GM19351 (cell line): ENCODE results near the gene NOTCH1.

ENCODE experiments used
- ATAC-seq: cut with Tn5 transposase; IDR thresholded peaks from one replicate; pipeline ENCODE4 v1.9.1; 2021; ENCODE audit warnings: mild to moderate bottlenecking, moderate library complexity; ENCODE audit not compliant: unreplicated experiment

The NOTCH1 gene

GRCh38 chr9:136518623-136519022 lies 27.2 kb downstream of the NOTCH1 start:
- no peak for ATAC-seq

GRCh38 chr9:136517950-136518349 lies 27.9 kb downstream of the NOTCH1 start:
- ATAC-seq: no peak

- ATAC-seq: no peak
These were observed 28.7 kb downstream of the NOTCH1 start for GRCh38 chr9:136517012-136517743.

- ATAC-seq: no peak
These were observed 29.6 kb downstream of the NOTCH1 start for GRCh38 chr9:136516191-136516654.

- ATAC-seq: no peak
These were observed 30.6 kb downstream of the NOTCH1 start for GRCh38 chr9:136515276-136515675.

- ATAC-seq: no peak
These were observed 31.7 kb downstream of the NOTCH1 start for GRCh38 chr9:136514022-136514714.

- no peak for ATAC-seq
These were observed 32.7 kb downstream of the NOTCH1 start for GRCh38 chr9:136513191-136513590.

GRCh38 chr9:136512651-136513071 lies 33.2 kb downstream of the NOTCH1 start:
- ATAC-seq: no peak

DNA sequence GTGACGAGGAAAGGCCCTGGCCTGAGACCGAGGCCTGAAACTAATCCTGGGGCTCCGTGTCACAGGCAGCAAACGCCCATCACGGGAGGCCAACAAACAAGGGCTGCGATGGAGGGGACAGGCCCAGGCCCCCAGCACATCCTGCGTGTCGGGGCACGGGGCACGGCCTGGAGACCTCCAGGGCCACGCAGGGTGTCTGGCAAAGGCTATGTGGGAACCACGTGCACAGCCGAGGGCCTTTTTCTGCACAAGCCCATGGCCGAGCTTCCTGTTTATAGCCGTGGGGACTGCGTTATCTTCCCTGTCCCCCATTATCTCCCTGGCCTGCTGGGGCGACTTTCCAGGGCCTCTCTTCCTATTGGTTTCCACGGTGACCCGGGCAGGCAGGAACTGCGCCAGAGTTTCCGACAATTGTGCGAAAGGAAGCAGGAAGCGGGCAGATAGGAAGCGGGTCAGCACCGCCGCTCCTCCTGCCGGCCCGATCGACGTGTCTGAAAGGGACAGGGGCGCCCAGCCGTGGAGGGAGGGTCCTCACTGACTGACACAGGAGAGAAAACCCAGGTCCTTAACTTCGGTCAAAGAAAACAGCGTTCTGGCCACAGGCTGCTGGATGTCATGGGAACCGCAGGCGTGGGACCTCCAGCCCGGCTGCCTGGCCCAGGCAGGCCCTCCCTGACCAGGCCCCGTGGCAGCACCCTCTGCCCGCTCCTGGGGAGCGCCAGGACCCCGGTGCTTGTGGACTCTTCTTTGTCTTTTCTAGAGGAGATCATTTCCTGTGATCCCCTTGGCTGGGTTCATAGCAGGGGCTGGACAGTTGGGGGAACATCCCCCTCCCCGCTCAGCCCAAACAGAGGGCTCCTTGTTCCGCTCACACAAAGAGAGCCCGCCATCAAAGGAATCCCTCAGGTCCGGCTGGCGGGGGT lies 33.9 kb downstream of the NOTCH1 start:
- ATAC-seq: no peak

GRCh38 chr9:136511144-136511669 lies 34.6 kb downstream of the NOTCH1 start:
- ATAC-seq: no peak

DNA sequence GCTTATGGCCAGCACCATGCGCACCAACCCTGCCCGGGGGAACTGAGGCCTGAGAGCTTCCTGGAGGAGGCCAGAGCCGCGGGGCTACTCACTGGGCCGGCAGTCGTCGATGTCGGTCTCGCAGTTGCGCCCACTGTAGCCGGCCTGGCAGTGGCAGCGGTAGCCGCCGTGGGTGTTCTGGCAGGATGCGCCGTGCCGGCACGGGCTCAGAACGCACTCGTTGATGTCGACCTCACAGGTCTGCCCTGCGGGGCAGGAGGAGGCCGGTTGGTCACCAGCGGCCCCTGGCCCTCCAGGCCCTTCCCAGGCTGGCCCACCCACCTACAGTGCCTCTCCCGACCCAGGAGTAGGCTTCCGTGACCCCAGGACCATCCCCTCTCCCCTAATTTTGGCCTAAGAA lies 35.3 kb downstream of the NOTCH1 start:
- ATAC-seq: no peak

DNA sequence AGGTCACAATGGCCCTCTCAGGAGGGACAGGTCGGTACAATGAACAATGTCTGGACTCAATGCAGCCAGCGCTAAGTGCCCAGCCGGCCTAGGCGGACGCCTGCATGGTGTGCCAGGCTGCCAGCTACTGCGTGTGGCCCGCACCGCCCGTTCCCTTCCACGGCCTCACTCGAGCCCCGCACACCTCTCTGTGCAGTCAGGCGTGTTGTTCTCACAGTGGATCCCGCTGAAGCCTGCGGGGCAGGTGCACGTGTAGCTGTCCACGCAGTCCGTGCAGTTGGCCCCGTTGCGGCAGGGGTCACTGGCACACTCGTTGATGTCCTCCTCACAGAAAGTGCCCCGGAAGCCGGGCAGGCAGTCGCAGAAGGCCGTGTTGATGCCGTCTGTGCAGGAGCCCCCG lies 36.3 kb downstream of the NOTCH1 start:
- no peak for ATAC-seq

DNA sequence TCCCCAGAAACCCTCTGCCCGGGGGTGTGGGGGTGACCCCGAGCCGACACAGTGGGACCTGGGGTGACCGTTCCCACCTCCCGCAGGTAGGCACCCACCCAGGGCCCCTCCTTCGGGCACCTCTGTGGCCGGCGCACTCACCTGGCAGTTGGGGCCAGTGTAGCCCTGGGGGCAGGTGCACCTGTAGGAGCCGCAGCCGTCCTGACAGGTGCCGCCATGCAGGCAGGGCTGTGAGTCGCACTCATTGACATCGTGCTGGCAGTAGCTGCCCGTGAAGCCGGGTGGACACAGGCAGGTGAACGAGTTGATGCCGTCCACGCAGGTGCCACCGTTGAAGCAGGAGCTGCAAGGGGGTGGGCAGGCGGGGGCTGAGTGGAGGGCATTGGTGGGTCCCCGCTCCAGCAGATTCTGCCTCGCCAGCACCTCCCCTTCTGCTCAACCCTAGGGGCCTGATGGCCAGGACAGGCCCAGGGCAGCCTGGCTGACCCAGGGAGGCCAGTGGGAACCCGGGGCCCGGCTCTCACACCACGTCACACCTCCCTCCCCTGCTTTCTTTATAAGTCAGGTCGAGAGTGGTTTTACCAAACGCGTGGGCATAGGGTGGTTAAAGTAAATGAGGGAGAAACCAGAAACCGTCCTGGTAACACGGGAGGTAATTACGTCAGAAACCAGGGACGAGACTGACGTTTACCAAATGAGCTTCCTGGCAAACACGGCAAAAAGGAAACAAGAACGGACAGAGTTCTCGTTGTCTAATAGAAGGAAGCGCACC lies 36.9 kb downstream of the NOTCH1 start:
- ATAC-seq: no peak

GRCh38 chr9:136507992-136508375 lies 37.9 kb downstream of the NOTCH1 start:
- ATAC-seq: no peak

DNA sequence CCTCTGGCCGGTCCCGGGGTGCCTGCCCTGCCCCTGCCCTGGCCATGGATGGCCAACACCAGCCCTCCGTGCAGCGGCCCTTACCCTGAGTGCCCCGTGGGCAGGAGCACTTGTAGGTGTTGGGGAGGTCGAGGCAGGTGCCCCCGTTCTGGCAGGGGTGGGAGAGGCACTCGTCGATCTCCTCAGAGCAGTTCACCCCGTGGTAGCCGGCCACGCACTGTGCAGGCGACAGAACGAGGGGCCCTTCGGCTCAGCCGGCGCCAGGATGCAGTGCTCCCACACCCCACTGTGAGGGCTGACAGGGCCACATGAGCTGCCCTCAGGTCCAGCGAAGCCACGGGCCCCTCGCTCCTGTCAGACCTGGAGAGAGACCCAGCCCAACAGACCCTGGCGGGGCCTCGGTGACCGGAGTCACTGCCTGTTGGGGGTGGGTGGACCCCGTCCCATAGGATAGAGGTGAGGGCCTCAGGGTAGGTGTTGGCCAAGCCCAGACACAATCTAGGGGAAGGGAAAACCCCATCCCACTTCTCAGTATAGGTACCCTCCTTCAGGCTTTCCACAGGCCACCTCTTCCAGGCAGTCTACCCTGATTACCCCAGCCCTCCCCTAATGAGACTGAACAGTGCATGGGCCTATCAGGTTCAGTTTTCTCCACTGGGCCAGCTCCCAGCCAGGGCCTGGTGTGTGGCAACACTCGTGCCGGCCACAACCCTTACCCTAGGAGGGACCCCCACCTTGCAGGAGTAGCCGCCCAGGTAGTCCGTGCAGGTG lies 38.4 kb downstream of the NOTCH1 start:
- ATAC-seq: no peak

GRCh38 chr9:136506425-136506824 lies 39.4 kb downstream of the NOTCH1 start:
- no peak for ATAC-seq

DNA sequence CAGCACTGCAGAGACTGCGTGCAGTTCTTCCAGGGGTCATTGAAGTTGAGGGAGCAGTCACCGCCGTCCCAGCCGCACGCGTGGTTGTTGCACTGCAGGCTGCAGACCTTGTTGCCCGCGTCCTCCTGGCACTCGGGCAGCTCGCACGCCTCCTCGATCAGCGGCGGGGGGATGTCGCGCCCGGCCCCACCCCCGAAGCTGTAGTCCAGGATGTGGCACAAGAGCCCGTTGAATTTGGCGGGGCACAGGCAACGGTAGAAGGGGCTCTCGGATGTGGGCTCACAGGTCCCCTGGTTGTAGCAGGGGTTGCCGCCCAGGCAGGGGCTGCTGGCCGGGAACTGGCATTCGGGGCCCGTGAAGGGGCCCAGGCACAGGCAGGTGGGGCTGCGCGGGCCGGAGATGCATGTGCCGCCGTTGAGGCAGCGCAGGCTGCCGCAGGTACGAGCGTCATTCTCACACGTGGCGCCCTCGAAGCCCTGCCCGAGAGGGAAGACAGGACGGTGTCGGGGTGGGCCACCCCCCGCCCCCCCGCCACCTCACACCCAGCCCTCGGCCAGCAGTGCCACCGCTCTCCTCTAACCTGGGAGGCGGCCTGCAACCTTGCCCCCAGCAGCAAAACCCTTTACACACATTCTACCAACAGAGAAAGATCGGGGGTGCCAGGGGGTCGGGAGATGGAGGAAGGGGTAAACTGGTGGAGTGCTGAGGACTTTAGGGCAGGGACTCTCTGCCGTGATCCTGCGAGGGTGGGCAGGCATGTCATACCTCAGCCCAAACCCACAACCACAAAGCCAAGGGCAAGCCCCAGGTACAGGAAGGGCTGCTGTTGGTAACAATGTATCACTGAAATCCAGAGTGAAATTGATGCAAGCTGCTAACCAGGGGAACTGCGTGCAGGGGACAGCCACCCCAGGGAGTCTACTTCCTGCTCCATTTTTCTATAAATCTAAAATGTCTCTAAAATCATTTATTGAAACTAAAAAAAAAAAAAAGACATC lies 40.1 kb downstream of the NOTCH1 start:
- ATAC-seq: no peak
